Panc1 (cell line): ENCODE data around the gene GDAP1L1.

ENCODE experiments used
- CTCF ChIP-seq: fragments of 450-650 bp; IDR thresholded peaks from 2 replicates; pipeline ENCODE4 v1.5.1; 2017; ENCODE audit warnings: mild to moderate bottlenecking
- POLR2AphosphoS5 ChIP-seq: IDR thresholded peaks from 2 replicates; pipeline ENCODE4 v1.6.1; 2012; ENCODE audit warnings: mild to moderate bottlenecking, low read depth, low read length, moderate library complexity
- REST ChIP-seq, 2 experiments: IDR thresholded peaks; 2 replicates each; pipeline ENCODE4 v1.6.1; 2011 to 2012; ENCODE audit warnings: low read depth in 2 of 2, control low read depth in 1 of 2, low read length in 1 of 2, mild to moderate bottlenecking in 1 of 2, moderate library complexity in 1 of 2; ENCODE audit not compliant: insufficient read depth in 1 of 2
- SIN3A ChIP-seq: IDR thresholded peaks from 2 replicates; pipeline ENCODE4 v1.6.1; 2012; ENCODE audit warnings: low read depth, mild to moderate bottlenecking, low read length, moderate library complexity, borderline replicate concordance; ENCODE audit not compliant: insufficient read depth
- TCF7L2 ChIP-seq: IDR thresholded peaks from 2 replicates; pipeline ENCODE4 v1.6.1; 2011; ENCODE audit warnings: mild to moderate bottlenecking, low read depth, low read length, inconsistent platforms

- no peak for TF ChIP-seq CTCF
- no peak for TF ChIP-seq SIN3A
- no peak for TF ChIP-seq REST (IDR thresholded peaks at IDR 0.05; ENCODE audit: insufficient read depth in 1 of 2, low read depth in 2 of 2, low read length in 1 of 2)
- TF ChIP-seq POLR2AphosphoS5: no peak
- TF ChIP-seq TCF7L2: no peak
Observed at GRCh38 chr20:44268802-44269201, 21.7 kb downstream of the GDAP1L1 start.
